ENCODE measurements around the gene XPR1.

Gene XPR1

DNA sequence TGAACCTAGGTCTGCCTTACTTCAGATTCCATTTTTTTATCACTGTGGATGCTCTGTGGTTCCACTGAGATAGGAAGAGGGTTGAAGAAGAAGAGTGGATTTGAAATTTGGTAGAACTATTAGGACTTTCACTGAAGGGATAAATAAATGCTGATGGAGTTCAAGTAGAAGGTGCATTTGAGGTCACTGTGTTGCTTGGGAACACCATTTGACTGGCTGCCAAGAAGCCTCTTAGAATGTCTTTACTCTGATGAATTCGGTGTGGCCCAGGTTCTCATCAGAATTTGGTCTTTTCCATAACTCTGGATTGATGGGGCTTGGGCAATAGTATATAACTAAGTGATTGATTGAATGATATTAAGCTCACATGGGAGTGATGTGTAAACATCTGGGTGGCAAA is 11.9 kb downstream of the XPR1 start:
- TF ChIP-seq TAF1 (IDR thresholded peaks at IDR 0.05; ENCODE audit: low read depth): no peak
- no peak for TF ChIP-seq EGR1 (IDR thresholded peaks at IDR 0.05)
- TF ChIP-seq ZBTB7A (IDR thresholded peaks at IDR 0.05; ENCODE audit: low read depth): no peak
- TF ChIP-seq NFIC (IDR thresholded peaks at IDR 0.05): no peak; the same call in 1 of the 2 replicates

DNA sequence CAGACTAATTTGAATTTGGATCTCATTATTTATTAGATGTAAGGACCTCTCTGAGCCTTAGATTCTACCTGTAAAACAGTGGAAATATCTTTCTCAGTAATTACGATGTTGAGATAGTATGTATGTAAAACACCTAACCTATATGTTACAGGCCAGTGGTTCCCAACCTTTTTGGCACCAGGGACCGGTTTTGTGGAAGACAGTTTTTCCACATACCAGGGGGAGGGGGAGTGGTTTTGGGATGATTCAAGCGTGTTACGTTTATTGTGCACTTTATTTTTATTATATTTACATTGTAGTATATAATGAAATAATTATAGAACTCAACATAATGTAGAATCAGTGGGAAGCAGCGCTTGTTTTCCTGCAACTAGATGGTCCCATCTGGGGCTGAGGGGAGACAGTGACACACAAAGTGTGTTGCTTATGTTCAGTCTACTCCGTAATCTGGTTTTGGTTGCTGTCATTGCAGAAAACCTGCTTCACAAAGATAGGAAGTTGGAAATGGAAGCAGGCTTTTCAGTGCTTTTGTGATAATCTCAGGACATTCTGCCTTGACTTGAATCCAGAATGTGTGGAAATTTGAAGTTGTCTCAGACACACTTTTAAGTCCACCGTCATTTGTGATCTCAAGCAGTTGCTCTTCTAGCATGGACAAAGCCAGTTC is 12.8 kb downstream of the XPR1 start:
- TF ChIP-seq TCF12 (IDR thresholded peaks at IDR 0.05; ENCODE audit: low read depth) (no peak), TEAD4 (IDR thresholded peaks at IDR 0.05) (peak; percentile 68), NFIC (IDR thresholded peaks at IDR 0.05) (peak; percentile 68)
- TF ChIP-seq, protein P1, sequence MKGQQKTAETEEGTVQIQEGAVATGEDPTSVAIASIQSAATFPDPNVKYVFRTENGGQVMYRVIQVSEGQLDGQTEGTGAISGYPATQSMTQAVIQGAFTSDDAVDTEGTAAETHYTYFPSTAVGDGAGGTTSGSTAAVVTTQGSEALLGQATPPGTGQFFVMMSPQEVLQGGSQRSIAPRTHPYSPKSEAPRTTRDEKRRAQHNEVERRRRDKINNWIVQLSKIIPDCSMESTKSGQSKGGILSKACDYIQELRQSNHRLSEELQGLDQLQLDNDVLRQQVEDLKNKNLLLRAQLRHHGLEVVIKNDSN (IDR thresholded peaks at IDR 0.05): no peak
- TF ChIP-seq, protein P2, sequence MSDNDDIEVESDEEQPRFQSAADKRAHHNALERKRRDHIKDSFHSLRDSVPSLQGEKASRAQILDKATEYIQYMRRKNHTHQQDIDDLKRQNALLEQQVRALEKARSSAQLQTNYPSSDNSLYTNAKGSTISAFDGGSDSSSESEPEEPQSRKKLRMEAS (IDR thresholded peaks at IDR 0.05): no peak
- TF ChIP-seq, protein P3, sequence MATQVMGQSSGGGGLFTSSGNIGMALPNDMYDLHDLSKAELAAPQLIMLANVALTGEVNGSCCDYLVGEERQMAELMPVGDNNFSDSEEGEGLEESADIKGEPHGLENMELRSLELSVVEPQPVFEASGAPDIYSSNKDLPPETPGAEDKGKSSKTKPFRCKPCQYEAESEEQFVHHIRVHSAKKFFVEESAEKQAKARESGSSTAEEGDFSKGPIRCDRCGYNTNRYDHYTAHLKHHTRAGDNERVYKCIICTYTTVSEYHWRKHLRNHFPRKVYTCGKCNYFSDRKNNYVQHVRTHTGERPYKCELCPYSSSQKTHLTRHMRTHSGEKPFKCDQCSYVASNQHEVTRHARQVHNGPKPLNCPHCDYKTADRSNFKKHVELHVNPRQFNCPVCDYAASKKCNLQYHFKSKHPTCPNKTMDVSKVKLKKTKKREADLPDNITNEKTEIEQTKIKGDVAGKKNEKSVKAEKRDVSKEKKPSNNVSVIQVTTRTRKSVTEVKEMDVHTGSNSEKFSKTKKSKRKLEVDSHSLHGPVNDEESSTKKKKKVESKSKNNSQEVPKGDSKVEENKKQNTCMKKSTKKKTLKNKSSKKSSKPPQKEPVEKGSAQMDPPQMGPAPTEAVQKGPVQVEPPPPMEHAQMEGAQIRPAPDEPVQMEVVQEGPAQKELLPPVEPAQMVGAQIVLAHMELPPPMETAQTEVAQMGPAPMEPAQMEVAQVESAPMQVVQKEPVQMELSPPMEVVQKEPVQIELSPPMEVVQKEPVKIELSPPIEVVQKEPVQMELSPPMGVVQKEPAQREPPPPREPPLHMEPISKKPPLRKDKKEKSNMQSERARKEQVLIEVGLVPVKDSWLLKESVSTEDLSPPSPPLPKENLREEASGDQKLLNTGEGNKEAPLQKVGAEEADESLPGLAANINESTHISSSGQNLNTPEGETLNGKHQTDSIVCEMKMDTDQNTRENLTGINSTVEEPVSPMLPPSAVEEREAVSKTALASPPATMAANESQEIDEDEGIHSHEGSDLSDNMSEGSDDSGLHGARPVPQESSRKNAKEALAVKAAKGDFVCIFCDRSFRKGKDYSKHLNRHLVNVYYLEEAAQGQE (IDR thresholded peaks at IDR 0.05; ENCODE audit: low read depth): no peak

DNA sequence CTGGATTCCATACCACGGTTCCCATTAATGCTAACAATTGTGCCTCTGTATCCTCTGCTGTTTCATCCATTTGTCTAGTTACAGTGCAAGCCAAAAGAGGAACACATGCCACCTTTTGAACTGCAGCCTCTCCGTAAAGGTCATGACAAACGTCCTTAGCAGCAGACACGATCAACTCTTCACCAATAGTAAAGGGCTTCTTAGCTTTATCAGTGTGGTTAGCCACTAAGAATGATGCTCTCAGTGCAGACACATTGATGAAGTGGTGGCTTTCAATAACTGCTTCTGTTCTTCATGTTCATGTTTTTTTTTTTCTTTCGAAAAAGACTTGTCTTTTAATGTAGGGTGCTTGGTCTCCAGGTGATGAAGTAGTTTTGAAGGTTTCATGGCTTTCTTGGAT is 14.3 kb downstream of the XPR1 start:
- TF ChIP-seq ZBTB7A (IDR thresholded peaks at IDR 0.05; ENCODE audit: low read depth): no peak
- TF ChIP-seq, protein P3 (IDR thresholded peaks at IDR 0.05; ENCODE audit: low read depth): no peak
- no peak for TF ChIP-seq CREB1 (IDR thresholded peaks at IDR 0.05; ENCODE audit: low read depth)
- no peak for TF ChIP-seq EGR1 (IDR thresholded peaks at IDR 0.05)
- no peak for TF ChIP-seq YY1 (IDR thresholded peaks at IDR 0.05; ENCODE audit: low read depth)
- TF ChIP-seq TAF1 (IDR thresholded peaks at IDR 0.05; ENCODE audit: low read depth): no peak
- TF ChIP-seq TEAD4 (IDR thresholded peaks at IDR 0.05): no peak
- no peak for TF ChIP-seq EP300 (IDR thresholded peaks at IDR 0.05; ENCODE audit: borderline replicate concordance)
- no peak for TF ChIP-seq RAD21 (IDR thresholded peaks at IDR 0.05; ENCODE audit: low read depth)
- no peak for TF ChIP-seq TCF12 (IDR thresholded peaks at IDR 0.05; ENCODE audit: low read depth)
- TF ChIP-seq, protein P1 (IDR thresholded peaks at IDR 0.05): no peak
- no peak for TF ChIP-seq FOXM1 (IDR thresholded peaks at IDR 0.05; ENCODE audit: borderline replicate concordance, low read depth)
- TF ChIP-seq NFIC (IDR thresholded peaks at IDR 0.05): no peak
- no peak for TF ChIP-seq CEBPB (IDR thresholded peaks at IDR 0.05)
- TF ChIP-seq, protein P2 (IDR thresholded peaks at IDR 0.05): no peak

DNA sequence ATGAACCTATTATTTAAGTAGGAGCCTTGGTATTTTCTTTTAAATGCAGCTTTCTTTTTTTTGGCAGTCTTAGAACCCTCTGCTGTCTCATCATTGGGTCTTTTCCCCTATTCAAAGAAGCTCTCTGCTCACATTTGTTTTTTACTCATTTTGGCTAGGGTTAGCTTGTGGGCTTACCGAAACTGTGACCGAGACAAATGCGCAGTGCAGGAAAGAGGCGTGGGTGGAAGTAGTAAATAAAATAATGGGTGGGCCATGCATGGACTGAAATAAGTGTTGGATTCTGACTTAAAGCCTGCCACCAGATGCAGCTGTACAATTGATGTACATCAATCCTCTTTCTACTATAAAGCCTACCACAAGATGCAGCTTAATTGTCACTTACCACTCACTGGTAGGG is 14.7 kb downstream of the XPR1 start:
- no peak for TF ChIP-seq CEBPB (IDR thresholded peaks at IDR 0.05)
- no peak for TF ChIP-seq EGR1 (IDR thresholded peaks at IDR 0.05)
- TF ChIP-seq CREB1 (IDR thresholded peaks at IDR 0.05; ENCODE audit: low read depth): no peak
- TF ChIP-seq, protein P1 (IDR thresholded peaks at IDR 0.05): no peak
- TF ChIP-seq RAD21 (IDR thresholded peaks at IDR 0.05; ENCODE audit: low read depth): no peak
- no peak for TF ChIP-seq EP300 (IDR thresholded peaks at IDR 0.05; ENCODE audit: borderline replicate concordance)
- TF ChIP-seq FOXM1 (IDR thresholded peaks at IDR 0.05; ENCODE audit: borderline replicate concordance, low read depth): no peak
- no peak for TF ChIP-seq TCF12 (IDR thresholded peaks at IDR 0.05; ENCODE audit: low read depth)
- TF ChIP-seq, protein P3 (IDR thresholded peaks at IDR 0.05; ENCODE audit: low read depth): no peak
- no peak for TF ChIP-seq TEAD4 (IDR thresholded peaks at IDR 0.05)
- no peak for TF ChIP-seq NFIC (IDR thresholded peaks at IDR 0.05)

All from Ishikawa (cell line).